HepG2 (cell line): Measurements from ENCODE around the gene AP2S1. TPM values are rescaled to one million over a fixed set of nuclear protein-coding genes. Genes with fewer than 3 reads are reported as not detected.

Experiments
- CERS6 ChIP-seq: sonication (generic); formaldehyde crosslinking; IDR thresholded peaks from 2 replicates; pipeline ENCODE4 v1.5.0; 2020; ENCODE audit warnings: missing genetic modification reagents
- HINFP ChIP-seq: sonication (generic); formaldehyde crosslinking; IDR thresholded peaks from 2 replicates; pipeline ENCODE4 v1.4.0; 2020; ENCODE audit warnings: low read depth, mild to moderate bottlenecking, missing genetic modification reagents
- IKZF5 ChIP-seq: IDR thresholded peaks from 2 replicates; pipeline ENCODE4 v1.6.1; 2018; ENCODE audit warnings: missing genetic modification reagents, mild to moderate bottlenecking, missing compliant biosample characterization
- KLF15 ChIP-seq: sonication (generic); formaldehyde crosslinking; IDR thresholded peaks from 2 replicates; pipeline ENCODE4 v1.8.1; 2023; ENCODE audit warnings: borderline replicate concordance, mild to moderate bottlenecking, inconsistent platforms, missing genetic modification reagents, mixed read lengths
- TBL1XR1 ChIP-seq: fragments of 150-350 bp; IDR thresholded peaks from 2 replicates; pipeline ENCODE4 v1.6.1; 2014; ENCODE audit warnings: borderline replicate concordance, low read length; ENCODE audit not compliant: partially characterized antibody
- THRA ChIP-seq: sonication (generic); formaldehyde crosslinking; IDR thresholded peaks from 2 replicates; pipeline ENCODE4 v1.4.0; 2020; ENCODE audit warnings: missing genetic modification reagents, borderline replicate concordance
- ZNF143 ChIP-seq: sonication (generic); formaldehyde crosslinking; IDR thresholded peaks from 2 replicates; pipeline ENCODE4 v1.4.0; 2020; ENCODE audit warnings: missing genetic modification reagents
- ZNF205 ChIP-seq: IDR thresholded peaks from 2 replicates; pipeline ENCODE4 v1.6.1; 2018; ENCODE audit warnings: missing biosample characterization, missing genetic modification reagents
- ZNF280D ChIP-seq: sonication (generic); formaldehyde crosslinking; IDR thresholded peaks from 2 replicates; pipeline ENCODE4 v1.5.1; 2020; ENCODE audit warnings: mild to moderate bottlenecking, missing genetic modification reagents
- ZNF282 ChIP-seq: fragments of 450-650 bp; IDR thresholded peaks from 2 replicates; pipeline ENCODE4 v1.6.1; 2018; ENCODE audit not compliant: partially characterized antibody
- ZNF543 ChIP-seq: sonication (generic); formaldehyde crosslinking; IDR thresholded peaks from 2 replicates; pipeline ENCODE4 v1.4.0; 2020; ENCODE audit warnings: mild to moderate bottlenecking, missing genetic modification reagents
- ZNF550 ChIP-seq: sonication (generic); formaldehyde crosslinking; IDR thresholded peaks from 2 replicates; pipeline ENCODE4 v1.4.0; 2020; ENCODE audit warnings: mild to moderate bottlenecking, missing genetic modification reagents, borderline replicate concordance
- ZNF605 ChIP-seq: sonication (generic); formaldehyde crosslinking; IDR thresholded peaks from 2 replicates; pipeline ENCODE4 v1.8.0; 2022; ENCODE audit warnings: mild to moderate bottlenecking, missing genetic modification reagents
- ZNF749 ChIP-seq: sonication (generic); formaldehyde crosslinking; IDR thresholded peaks from 2 replicates; pipeline ENCODE4 v1.8.0; 2022; ENCODE audit warnings: mild to moderate bottlenecking, missing genetic modification reagents, moderate library complexity, borderline replicate concordance
- polyA plus RNA-seq, 8 experiments: library from polyadenylated mRNA; depleted of rRNA in 3 of 8; stranded (reverse) in 7 of 8; unstranded in 1 of 8; fragments of >200 nt; fragmentation: Illumina TruSeq in 4 of 8; extraction: Trizol in 4 of 8; gene quantifications; 2 replicates each; pipeline versions ENCODE4 v1.2.1 to v1.2.3, GENCODE V29; 2011 to 2016; ENCODE audit warnings: low read depth in 4 of 8, missing spikeins in 1 of 8, mixed read lengths in 1 of 8; ENCODE audit not compliant: insufficient read depth in 1 of 8
- total RNA-seq, 5 experiments: library from RNA; depleted of rRNA; stranded (reverse); fragments of >200 nt; fragmentation: Illumina TruSeq; extraction: Trizol; gene quantifications; 2 replicates each; pipeline ENCODE4 v1.2.3, GENCODE V29; 2016; ENCODE audit warnings: low read depth in 1 of 5
- TF ChIP-seq, protein P1 (sequence below): IDR thresholded peaks from 2 replicates; pipeline ENCODE4 v1.6.1; 2016; ENCODE audit warnings: low read depth, control low read depth
- TF ChIP-seq, protein P2 (sequence below): sonication (generic); formaldehyde crosslinking; IDR thresholded peaks from 2 replicates; pipeline ENCODE4 v1.8.0; 2023; ENCODE audit warnings: mild to moderate bottlenecking, missing genetic modification reagents

The AP2S1 gene
- total and polyA plus RNA-seq, 2 of the 13 experiments (the other 11 are each of a cell fraction or from before 2014, with no cell fraction given): 45.2 to 86.1 TPM

GRCh38 chr19:46850228-46851203 is at the start of gene AP2S1 (continued):
- TF ChIP-seq THRA (CRISPR knock-in tag) (peak; percentile 18), ZNF543 (CRISPR knock-in tag) (peak; percentile 73), ZNF143 (CRISPR knock-in tag) (peak; percentile 98), ZNF280D (CRISPR knock-in tag) (peak; percentile 89), ZNF205 (no peak), HINFP (no peak), KLF15 (CRISPR knock-in tag) (no peak), TBL1XR1 (peak; percentile 83), ZNF282 (no peak), ZNF605 (CRISPR knock-in tag) (peak; percentile 76; the same call in 1 of the 2 replicates), IKZF5 (CRISPR knock-in tag) (peak; percentile 43), CERS6 (CRISPR knock-in tag) (no peak), ZNF749 (CRISPR knock-in tag) (no peak), ZNF550 (CRISPR knock-in tag) (no peak)
- TF ChIP-seq, protein P1, sequence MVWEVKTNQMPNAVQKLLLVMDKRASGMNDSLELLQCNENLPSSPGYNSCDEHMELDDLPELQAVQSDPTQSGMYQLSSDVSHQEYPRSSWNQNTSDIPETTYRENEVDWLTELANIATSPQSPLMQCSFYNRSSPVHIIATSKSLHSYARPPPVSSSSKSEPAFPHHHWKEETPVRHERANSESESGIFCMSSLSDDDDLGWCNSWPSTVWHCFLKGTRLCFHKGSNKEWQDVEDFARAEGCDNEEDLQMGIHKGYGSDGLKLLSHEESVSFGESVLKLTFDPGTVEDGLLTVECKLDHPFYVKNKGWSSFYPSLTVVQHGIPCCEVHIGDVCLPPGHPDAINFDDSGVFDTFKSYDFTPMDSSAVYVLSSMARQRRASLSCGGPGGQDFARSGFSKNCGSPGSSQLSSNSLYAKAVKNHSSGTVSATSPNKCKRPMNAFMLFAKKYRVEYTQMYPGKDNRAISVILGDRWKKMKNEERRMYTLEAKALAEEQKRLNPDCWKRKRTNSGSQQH (CRISPR knock-in tag): no peak
- TF ChIP-seq, protein P2, sequence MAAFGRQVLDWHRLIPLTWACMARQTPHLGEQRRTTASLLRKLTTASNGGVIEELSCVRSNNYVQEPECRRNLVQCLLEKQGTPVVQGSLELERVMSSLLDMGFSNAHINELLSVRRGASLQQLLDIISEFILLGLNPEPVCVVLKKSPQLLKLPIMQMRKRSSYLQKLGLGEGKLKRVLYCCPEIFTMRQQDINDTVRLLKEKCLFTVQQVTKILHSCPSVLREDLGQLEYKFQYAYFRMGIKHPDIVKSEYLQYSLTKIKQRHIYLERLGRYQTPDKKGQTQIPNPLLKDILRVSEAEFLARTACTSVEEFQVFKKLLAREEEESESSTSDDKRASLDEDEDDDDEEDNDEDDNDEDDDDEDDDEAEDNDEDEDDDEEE: no peak; the same call in 1 of the 2 replicates
